NCI-H748 (cell line): Measurements from ENCODE around the gene PTAR1.

ENCODE experiments used
- DNase-seq: peaks from one replicate; lab custom pipeline; 2025; ENCODE audit not compliant: unreplicated experiment; lab: John Stamatoyannopoulos, UW

Gene PTAR1

GRCh38 chr9:69753830-69754229 lies 6.0 kb downstream of the PTAR1 start:
- no peak for DNase-seq

- DNase-seq: no peak
Measured at GRCh38 chr9:69750085-69750484, 9.7 kb downstream of the PTAR1 start.

GRCh38 chr9:69748304-69748703 lies 11.5 kb downstream of the PTAR1 start:
- DNase-seq: no peak

GRCh38 chr9:69746859-69747560 lies 12.8 kb downstream of the PTAR1 start:
- DNase-seq: no peak

GRCh38 chr9:69745716-69746437 lies 13.9 kb downstream of the PTAR1 start:
- no peak for DNase-seq

- DNase-seq: no peak
Measured at GRCh38 chr9:69744688-69745380, 15.0 kb downstream of the PTAR1 start.

GRCh38 chr9:69743930-69744329 lies 15.9 kb downstream of the PTAR1 start:
- no peak for DNase-seq

- no peak for DNase-seq
Measured at GRCh38 chr9:69740872-69741505, 18.8 kb downstream of the PTAR1 start.

GRCh38 chr9:69731348-69731747 lies 28.5 kb downstream of the PTAR1 start:
- DNase-seq: no peak

- no peak for DNase-seq
Measured at GRCh38 chr9:69719983-69720382, 39.8 kb downstream of the PTAR1 start.

GRCh38 chr9:69719367-69719766 lies 40.4 kb downstream of the PTAR1 start:
- DNase-seq: no peak

GRCh38 chr9:69718218-69718617 lies 41.6 kb downstream of the PTAR1 start:
- no peak for DNase-seq

GRCh38 chr9:69715825-69716224 lies 44.0 kb downstream of the PTAR1 start:
- DNase-seq: no peak

GRCh38 chr9:69715096-69715495 lies 44.7 kb downstream of the PTAR1 start:
- DNase-seq: no peak

- DNase-seq: no peak
Measured at GRCh38 chr9:69697475-69697874, 62.3 kb downstream of the PTAR1 start.

- peak; percentile 20 for DNase-seq
Measured at GRCh38 chr9:69696802-69697201, 63.0 kb downstream of the PTAR1 start.

GRCh38 chr9:69689991-69690538 lies 69.7 kb downstream of the PTAR1 start:
- DNase-seq: no peak

GRCh38 chr9:69683927-69684326 lies 75.9 kb downstream of the PTAR1 start:
- no peak for DNase-seq

GRCh38 chr9:69678843-69679538 lies 80.8 kb downstream of the PTAR1 start:
- DNase-seq: no peak

- DNase-seq: no peak
Measured at GRCh38 chr9:69677931-69678330, 81.9 kb downstream of the PTAR1 start.

- DNase-seq: peak; percentile 18
Measured at GRCh38 chr9:69675563-69675962, 84.2 kb downstream of the PTAR1 start.
